ENCODE results near the gene HJV. TPM values are rescaled to one million over a fixed set of nuclear protein-coding genes. Genes with fewer than 3 reads are reported as not detected.

The HJV gene
- polyA plus RNA-seq, 12 donors: 56.1 to 322 (median 225) TPM; not detected in 1

- DNase-seq: no peak
These were observed 26.2 kb downstream of the HJV start for GRCh38 chr1:145995148-145995881.

- no peak for DNase-seq
These were observed 27.0 kb downstream of the HJV start for GRCh38 chr1:145994391-145995120.

- no peak for DNase-seq
These were observed 27.7 kb downstream of the HJV start for GRCh38 chr1:145993618-145994390.

- DNase-seq: no peak
These were observed 28.4 kb downstream of the HJV start for GRCh38 chr1:145992958-145993617.

- no peak for DNase-seq
These were observed 29.0 kb downstream of the HJV start for GRCh38 chr1:145992502-145992936.

DNA sequence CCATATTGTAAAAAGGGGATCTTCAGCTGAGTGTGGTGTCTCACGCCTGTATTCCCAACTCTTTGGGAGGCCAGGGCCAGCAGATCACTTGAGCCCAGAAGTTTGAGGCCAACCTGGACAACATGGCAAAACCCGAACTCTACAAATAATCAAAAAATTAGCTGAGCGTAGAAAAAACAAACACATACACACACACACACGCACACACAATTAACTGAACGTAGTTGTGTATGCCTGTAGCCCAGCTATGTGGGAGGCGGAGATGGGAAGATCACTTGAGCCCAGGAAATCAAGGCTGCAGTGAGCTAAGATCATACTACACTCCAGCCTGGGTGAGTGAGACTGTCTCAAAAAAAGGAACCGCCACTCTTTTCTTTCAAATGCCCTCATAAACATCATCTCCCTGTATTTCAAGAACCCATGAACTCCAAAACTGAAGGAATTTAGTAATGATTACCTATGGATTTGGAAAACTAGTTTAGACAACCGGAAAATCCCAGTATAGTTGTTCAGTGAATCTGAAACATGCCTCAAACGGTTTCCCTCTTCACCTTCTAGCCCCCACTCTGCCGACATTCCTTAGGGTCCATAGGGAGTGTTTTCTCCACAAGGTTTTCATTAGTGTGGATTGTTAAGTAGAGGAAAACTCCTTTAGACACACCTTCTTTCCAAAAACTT lies 29.7 kb downstream of the HJV start:
- no peak for DNase-seq

GRCh38 chr1:145990249-145990855 lies 31.2 kb downstream of the HJV start:
- no peak for DNase-seq

- no peak for DNase-seq
These were observed 32.8 kb downstream of the HJV start for GRCh38 chr1:145988773-145989172.

DNA sequence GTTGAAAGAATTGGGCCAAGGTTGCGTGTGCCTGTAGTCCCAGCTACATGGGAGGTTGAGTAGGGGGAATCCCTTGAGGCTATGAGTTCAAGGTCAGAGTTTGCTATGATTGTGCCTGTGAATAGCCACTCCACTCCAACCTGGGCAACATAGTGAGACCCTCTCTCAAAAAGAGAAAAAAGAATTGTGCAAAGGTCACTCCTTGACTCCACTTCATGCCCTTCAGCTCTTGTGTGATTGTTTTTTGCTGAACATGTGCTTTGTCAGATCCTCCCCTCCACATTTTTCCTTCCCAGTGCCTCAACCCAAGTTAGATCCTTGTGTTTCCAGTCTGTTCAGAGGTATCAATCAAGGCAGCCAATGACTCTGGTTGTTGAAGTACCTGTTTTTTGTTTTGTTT lies 33.6 kb downstream of the HJV start:
- no peak for DNase-seq

DNA sequence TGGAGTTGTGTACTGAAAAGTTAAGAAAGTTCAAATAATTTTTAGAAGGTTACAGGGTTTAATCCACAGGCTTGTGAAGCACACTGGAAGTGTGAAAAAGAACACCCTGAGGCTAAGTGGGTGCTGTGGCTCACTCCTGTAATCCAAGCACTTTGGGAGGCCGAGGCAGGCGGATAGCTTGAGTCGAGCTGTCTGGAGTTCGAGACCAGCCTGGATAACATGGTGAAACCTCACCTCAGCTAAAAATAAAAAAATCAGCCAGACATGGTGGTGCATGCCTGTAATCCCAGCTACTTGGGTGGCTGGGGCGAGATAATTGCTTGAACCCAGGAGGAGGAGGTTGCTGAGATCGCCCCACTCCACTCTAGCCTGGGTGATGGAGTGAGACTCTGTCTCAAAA lies 35.0 kb downstream of the HJV start:
- DNase-seq: no peak

DNA sequence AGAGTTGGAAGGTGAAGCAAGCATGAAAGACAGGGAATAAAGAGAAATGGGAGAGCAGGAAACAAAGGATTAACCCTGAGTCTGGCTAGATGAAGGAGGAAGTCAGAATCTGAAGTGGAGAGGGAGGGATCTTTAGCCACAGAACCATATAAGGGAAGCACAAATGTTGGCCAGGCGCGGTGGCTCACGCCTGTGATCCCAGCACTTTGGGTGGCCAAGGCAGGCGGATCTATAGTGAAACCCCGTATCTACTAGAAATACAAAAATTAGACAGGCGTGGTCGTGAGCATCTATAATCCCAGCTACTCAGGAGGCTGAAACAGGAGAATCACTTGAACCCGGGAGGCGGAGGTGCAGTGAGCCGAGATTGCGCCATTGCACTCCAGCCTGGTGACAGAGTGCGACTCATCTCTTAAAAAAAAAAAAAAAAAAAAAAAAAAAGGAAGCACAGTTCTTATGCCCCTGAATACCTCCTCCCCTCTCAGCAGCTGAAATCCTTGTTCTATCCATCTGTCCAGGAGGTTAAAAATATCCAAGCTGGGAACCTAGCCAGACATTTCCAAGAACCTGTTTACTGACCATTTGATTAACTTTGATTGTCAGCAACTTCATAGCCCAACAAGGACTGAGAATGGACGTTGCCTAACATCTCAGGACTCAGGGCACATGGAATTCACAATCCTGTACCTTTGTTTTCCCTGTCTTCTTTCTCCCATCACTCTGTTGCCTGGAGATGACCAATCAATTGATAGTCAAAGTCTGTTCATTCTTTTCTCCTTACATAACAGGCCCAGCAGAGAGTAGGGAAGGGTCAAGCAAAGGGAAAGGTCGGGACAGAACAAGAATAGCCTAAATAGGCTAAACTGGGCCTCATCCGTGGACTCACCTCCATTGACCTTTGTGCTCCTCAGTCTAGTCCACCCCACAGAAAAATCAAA lies 35.8 kb downstream of the HJV start:
- no peak for DNase-seq

GRCh38 chr1:145985129-145985501 lies 36.4 kb downstream of the HJV start:
- no peak for DNase-seq

- DNase-seq: no peak
These were observed 37.3 kb downstream of the HJV start for GRCh38 chr1:145983960-145984830.

- no peak for DNase-seq
These were observed 38.3 kb downstream of the HJV start for GRCh38 chr1:145983206-145983675.

DNA sequence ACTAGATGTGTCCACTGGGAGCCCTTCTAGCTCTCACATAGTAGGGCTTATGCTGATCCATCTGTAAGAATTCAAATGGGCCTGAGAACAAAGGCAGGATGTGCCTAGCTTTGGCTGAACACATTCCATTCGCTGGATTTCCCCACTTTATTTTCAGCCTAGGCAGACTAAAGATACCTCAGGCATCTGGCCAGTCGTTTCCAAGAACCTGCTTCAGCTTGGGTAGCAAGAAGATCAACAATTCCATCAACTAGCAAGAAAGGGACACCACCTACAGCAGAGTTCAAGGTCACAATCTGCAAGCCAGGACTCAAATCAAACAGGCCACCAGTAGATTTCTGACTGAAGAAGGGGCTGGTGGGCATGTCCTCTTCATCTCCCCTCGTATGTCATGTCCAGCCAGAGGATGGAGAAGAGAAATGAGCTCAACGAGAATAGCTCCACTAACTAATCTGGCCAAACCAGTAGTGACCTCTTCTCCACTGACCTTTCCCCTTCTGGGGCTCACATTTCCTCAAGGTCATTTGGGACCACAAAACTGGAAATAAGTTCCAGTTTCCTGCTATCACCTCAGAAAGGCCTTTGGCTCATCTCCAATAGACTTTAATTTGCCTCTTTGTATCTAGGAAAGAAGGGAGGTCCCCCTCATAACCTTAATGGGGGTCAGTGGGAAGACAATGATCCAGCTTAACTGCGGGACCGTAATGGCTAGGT lies 39.4 kb downstream of the HJV start:
- no peak for DNase-seq

GRCh38 chr1:145980457-145980994 lies 41.0 kb downstream of the HJV start:
- DNase-seq: no peak

GRCh38 chr1:145979746-145980456 lies 41.6 kb downstream of the HJV start:
- DNase-seq: no peak
